HG03066 (cell line): ENCODE results near the gene MAST4.
"Not testable (repeated sequence)": the region's sequence is repeated elsewhere in the genome, so short reads cannot be mapped to it uniquely, and the experiment has no call there.

ENCODE experiments used
- ATAC-seq: cut with Tn5 transposase; IDR thresholded peaks from one replicate; pipeline ENCODE4 v1.9.1; 2021; ENCODE audit warnings: low read depth; ENCODE audit not compliant: unreplicated experiment

Gene MAST4

GRCh38 chr5:66741394-66741793 lies 145.2 kb downstream of the MAST4 start:
- no peak for ATAC-seq

- no peak for ATAC-seq
Observed at GRCh38 chr5:66742083-66742895, 146.1 kb downstream of the MAST4 start.

GRCh38 chr5:66742896-66743247 lies 146.7 kb downstream of the MAST4 start:
- ATAC-seq, result no peak

GRCh38 chr5:66743344-66743743 lies 147.2 kb downstream of the MAST4 start:
- no peak for ATAC-seq

GRCh38 chr5:66744040-66744439 lies 147.8 kb downstream of the MAST4 start:
- ATAC-seq, result no peak

- ATAC-seq, result no peak
Observed at GRCh38 chr5:66745297-66745696, 149.1 kb downstream of the MAST4 start.

GRCh38 chr5:66747607-66748006 lies 151.4 kb downstream of the MAST4 start:
- no peak for ATAC-seq

- not testable (repeated sequence) for ATAC-seq
Observed at GRCh38 chr5:66752668-66753067, 156.5 kb downstream of the MAST4 start.

- no peak for ATAC-seq
Observed at GRCh38 chr5:66757219-66757833, 161.1 kb downstream of the MAST4 start.

GRCh38 chr5:66757834-66758371 lies 161.7 kb downstream of the MAST4 start:
- ATAC-seq, result no peak

GRCh38 chr5:66769030-66769733 lies 173.0 kb downstream of the MAST4 start:
- no peak for ATAC-seq

- no peak for ATAC-seq
Observed at GRCh38 chr5:66769839-66770617, 173.8 kb downstream of the MAST4 start.

- no peak for ATAC-seq
Observed at GRCh38 chr5:66777868-66778267, 181.7 kb downstream of the MAST4 start.

GRCh38 chr5:66779528-66779927 lies 183.3 kb downstream of the MAST4 start:
- no peak for ATAC-seq

- no peak for ATAC-seq
Observed at GRCh38 chr5:66788556-66788955, 192.4 kb downstream of the MAST4 start.

GRCh38 chr5:66789434-66789833 lies 193.2 kb downstream of the MAST4 start:
- no peak for ATAC-seq

- ATAC-seq, result no peak
Observed at GRCh38 chr5:66793049-66793448, 196.9 kb downstream of the MAST4 start.

- ATAC-seq, result no peak
Observed at GRCh38 chr5:66795682-66796081, 199.5 kb downstream of the MAST4 start.

- no peak for ATAC-seq
Observed at GRCh38 chr5:66796305-66797292, 200.4 kb downstream of the MAST4 start.
